ENCODE results near the gene NCOA1. TPM values are rescaled to one million over a fixed set of nuclear protein-coding genes. Genes with fewer than 3 reads are reported as not detected.

Gene NCOA1
- total RNA-seq, 2 donors from 2014 or later, result 20.1 to 22.6 TPM

DNA sequence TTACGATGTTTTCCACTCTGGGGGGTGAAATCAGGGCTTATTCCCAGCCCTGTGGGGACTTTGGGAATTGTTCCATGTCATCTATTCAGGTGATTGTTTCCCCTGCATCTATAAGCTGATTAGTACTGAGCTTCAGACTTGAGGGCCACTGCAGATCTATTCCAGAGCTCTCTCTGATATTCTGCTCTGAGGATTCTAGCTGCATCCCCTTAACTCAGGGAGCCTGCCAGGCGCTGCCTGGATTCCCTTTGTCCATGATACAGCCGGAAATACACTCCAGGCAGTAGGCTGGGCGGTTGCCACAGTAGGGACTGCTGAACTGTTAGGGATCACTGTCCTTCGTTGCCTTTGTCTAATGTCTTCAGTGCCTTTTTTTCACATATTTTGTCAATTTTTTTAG, 270.8 kb downstream of the NCOA1 start:
- Histone ChIP-seq H3K27ac (ENCODE audit: low read depth, low read length) (no peak overlapping the region), H3K9me3 (ENCODE audit: control insufficient read depth, low read length) (no peaks in the 10 kb centered on the region), H3K36me3 (ENCODE audit: control insufficient read depth, insufficient read depth, low read length) (peaks cover 20% of the 10 kb centered on the region), H3K27me3 (ENCODE audit: control insufficient read depth, insufficient read depth, low read length, poor library complexity, severe bottlenecking) (no peaks in the 10 kb centered on the region), H3K4me1 (ENCODE audit: control insufficient read depth, insufficient read depth, low read length) (peaks cover 6% of the 10 kb centered on the region), H3K4me3 (ENCODE audit: low read length) (no peak overlapping the region), H3K9ac (ENCODE audit: extremely low read depth, low read length, poor library complexity, severe bottlenecking) (peak overlapping the region; percentile 2)
- H3K36me3 Mint-ChIP-seq (ENCODE audit: low read depth), result peaks cover 35% of the 10 kb centered on the region
- no peaks in the 10 kb centered on the region for H3K9me3 Mint-ChIP-seq
- H3K27me3 Mint-ChIP-seq (ENCODE audit: insufficient read depth), result no peaks in the 10 kb centered on the region
- WGBS, 2 experiments (ENCODE audit: insufficient coverage in 1 of 2, insufficient read length in 1 of 2), result 96% methylated on average over 4 to 5 of the region's 5 CpGs
- TF ChIP-seq, protein P1, sequence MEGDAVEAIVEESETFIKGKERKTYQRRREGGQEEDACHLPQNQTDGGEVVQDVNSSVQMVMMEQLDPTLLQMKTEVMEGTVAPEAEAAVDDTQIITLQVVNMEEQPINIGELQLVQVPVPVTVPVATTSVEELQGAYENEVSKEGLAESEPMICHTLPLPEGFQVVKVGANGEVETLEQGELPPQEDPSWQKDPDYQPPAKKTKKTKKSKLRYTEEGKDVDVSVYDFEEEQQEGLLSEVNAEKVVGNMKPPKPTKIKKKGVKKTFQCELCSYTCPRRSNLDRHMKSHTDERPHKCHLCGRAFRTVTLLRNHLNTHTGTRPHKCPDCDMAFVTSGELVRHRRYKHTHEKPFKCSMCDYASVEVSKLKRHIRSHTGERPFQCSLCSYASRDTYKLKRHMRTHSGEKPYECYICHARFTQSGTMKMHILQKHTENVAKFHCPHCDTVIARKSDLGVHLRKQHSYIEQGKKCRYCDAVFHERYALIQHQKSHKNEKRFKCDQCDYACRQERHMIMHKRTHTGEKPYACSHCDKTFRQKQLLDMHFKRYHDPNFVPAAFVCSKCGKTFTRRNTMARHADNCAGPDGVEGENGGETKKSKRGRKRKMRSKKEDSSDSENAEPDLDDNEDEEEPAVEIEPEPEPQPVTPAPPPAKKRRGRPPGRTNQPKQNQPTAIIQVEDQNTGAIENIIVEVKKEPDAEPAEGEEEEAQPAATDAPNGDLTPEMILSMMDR (conservative IDR thresholded peaks at IDR 0.05), result no peak
- DNase-seq, result no peak
- no peak overlapping the region for H3K4me3 Mint-ChIP-seq
- H3K27ac Mint-ChIP-seq, result no peak overlapping the region
- peaks cover 4% of the 10 kb centered on the region for H3K4me1 Mint-ChIP-seq

DNA sequence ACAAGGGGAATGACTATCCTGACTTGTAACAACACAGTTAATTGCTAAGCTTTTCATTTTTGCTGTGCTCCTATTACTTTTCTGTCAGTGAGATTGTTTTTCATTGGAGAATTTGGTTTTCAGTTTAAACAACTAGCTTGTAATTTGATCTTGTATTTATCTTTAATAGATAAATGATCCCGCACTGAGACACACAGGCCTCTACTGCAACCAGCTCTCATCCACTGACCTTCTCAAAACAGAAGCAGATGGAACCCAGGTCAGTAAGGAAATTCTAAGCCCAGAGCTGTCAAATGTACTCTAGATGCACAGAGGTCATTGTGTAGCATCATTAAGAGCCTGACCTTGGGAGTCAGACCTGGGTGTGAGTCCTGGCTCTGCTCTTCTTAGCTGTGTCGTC, 271.5 kb downstream of the NCOA1 start:
- TF ChIP-seq, protein P1 (conservative IDR thresholded peaks at IDR 0.05), result no peak
- H3K4me3 ChIP-seq (ENCODE audit: low read length), result no peak overlapping the region
- H3K36me3 ChIP-seq (ENCODE audit: control insufficient read depth, insufficient read depth, low read length), result peaks cover 20% of the 10 kb centered on the region
- Mint-ChIP-seq H3K9me3 (no peaks in the 10 kb centered on the region), H3K4me3 (no peak overlapping the region), H3K27ac (no peak overlapping the region), H3K36me3 (ENCODE audit: low read depth) (peaks cover 35% of the 10 kb centered on the region), H3K4me1 (peaks cover 4% of the 10 kb centered on the region), H3K27me3 (ENCODE audit: insufficient read depth) (no peaks in the 10 kb centered on the region)
- no peaks in the 10 kb centered on the region for H3K27me3 ChIP-seq (ENCODE audit: control insufficient read depth, insufficient read depth, low read length, poor library complexity, severe bottlenecking)
- H3K9ac ChIP-seq (ENCODE audit: extremely low read depth, low read length, poor library complexity, severe bottlenecking), result no peak overlapping the region
- H3K27ac ChIP-seq (ENCODE audit: low read depth, low read length), result no peak overlapping the region
- WGBS, 2 experiments (ENCODE audit: insufficient coverage in 1 of 2, insufficient read length in 1 of 2), result 82 to 96% methylated on average over 2 of the region's 2 CpGs
- peaks cover 6% of the 10 kb centered on the region for H3K4me1 ChIP-seq (ENCODE audit: control insufficient read depth, insufficient read depth, low read length)
- no peak for DNase-seq
- no peaks in the 10 kb centered on the region for H3K9me3 ChIP-seq (ENCODE audit: control insufficient read depth, low read length)

DNA sequence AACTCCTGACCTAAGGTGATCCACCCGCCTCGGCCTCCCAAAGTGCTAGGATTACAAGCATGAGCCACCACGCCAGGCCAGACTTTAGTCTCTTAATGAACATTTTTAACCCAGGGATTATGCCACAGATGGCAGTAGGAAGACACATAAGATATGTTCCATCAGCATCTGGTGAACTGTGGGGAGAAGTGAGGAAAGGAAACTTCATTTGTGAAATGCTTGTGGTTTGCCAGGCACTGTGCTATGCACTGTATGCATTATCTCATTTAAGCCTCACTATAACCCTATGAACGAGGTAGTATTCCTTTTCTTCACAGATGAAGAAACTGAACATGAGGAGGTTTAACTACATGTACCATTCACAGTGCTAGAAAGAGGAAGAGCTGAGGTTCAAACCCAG, 272.8 kb downstream of the NCOA1 start:
- peaks cover 30% of the 10 kb centered on the region for H3K36me3 Mint-ChIP-seq (ENCODE audit: low read depth)
- H3K4me1 Mint-ChIP-seq, result peaks cover 4% of the 10 kb centered on the region
- no peak overlapping the region for H3K27ac ChIP-seq (ENCODE audit: low read depth, low read length)
- peaks cover 6% of the 10 kb centered on the region for H3K4me1 ChIP-seq (ENCODE audit: control insufficient read depth, insufficient read depth, low read length)
- TF ChIP-seq, protein P1 (conservative IDR thresholded peaks at IDR 0.05), result no peak
- no peak overlapping the region for H3K4me3 Mint-ChIP-seq
- 95 to 96% methylated on average over 4 of the region's 4 CpGs for WGBS, 2 experiments (ENCODE audit: insufficient coverage in 1 of 2, insufficient read length in 1 of 2)
- no peak overlapping the region for H3K9ac ChIP-seq (ENCODE audit: extremely low read depth, low read length, poor library complexity, severe bottlenecking)
- H3K9me3 Mint-ChIP-seq, result no peaks in the 10 kb centered on the region
- no peaks in the 10 kb centered on the region for H3K9me3 ChIP-seq (ENCODE audit: control insufficient read depth, low read length)
- DNase-seq, result no peak
- no peaks in the 10 kb centered on the region for H3K27me3 Mint-ChIP-seq (ENCODE audit: insufficient read depth)
- no peak overlapping the region for H3K4me3 ChIP-seq (ENCODE audit: low read length)
- no peaks in the 10 kb centered on the region for H3K27me3 ChIP-seq (ENCODE audit: control insufficient read depth, insufficient read depth, low read length, poor library complexity, severe bottlenecking)
- no peak overlapping the region for H3K27ac Mint-ChIP-seq
- H3K36me3 ChIP-seq (ENCODE audit: control insufficient read depth, insufficient read depth, low read length), result peaks cover 24% of the 10 kb centered on the region

Data from endodermal cell (in vitro differentiated cells).